Upper lobe of left lung (tissue), 6 donors: ENCODE data around the gene VPS9D1. TPM values are rescaled to one million over a fixed set of nuclear protein-coding genes. Genes with fewer than 3 reads are reported as not detected.
"Not testable (repeated sequence)": the region's sequence is repeated elsewhere in the genome, so short reads cannot be mapped to it uniquely, and the experiment has no call there.

ENCODE experiments used
- ATAC-seq, 2 donors: fragments of 200-7000 bp; cut with Tn5 transposase; one replicate each; pipeline ENCODE4 v1.9.1; 2022; ENCODE audit warnings: mild to moderate bottlenecking in 2 of 2, moderate library complexity in 2 of 2; ENCODE audit not compliant: low FRiP score in 2 of 2
- DNase-seq, 2 donors: peaks; one replicate each; pipeline ENCODE4 v3.0.0-alpha.2; 2019 to 2020
- H3K27ac ChIP-seq, 4 donors: fragments of 200-600 bp; sonication (generic); one replicate each; pipeline ENCODE4 v1.5.1; 2016 to 2019
- H3K27me3 ChIP-seq, 4 donors: fragments of 200-600 bp; sonication (generic); one replicate each; pipeline ENCODE4 v1.5.1; 2017 to 2019
- H3K36me3 ChIP-seq, 4 donors: fragments of 200-600 bp; sonication (generic); one replicate each; pipeline ENCODE4 v1.5.1; 2016 to 2019
- H3K4me1 ChIP-seq, 4 donors: fragments of 200-600 bp; sonication (generic); one replicate each; pipeline ENCODE4 v1.5.1; 2018 to 2019
- H3K4me3 ChIP-seq, 4 donors: fragments of 200-600 bp; sonication (generic); one replicate each; pipeline ENCODE4 v1.5.1; 2017 to 2019; ENCODE audit warnings: mild to moderate bottlenecking in 2 of 4, moderate library complexity in 1 of 4
- H3K9me3 ChIP-seq, 4 donors: fragments of 200-600 bp; sonication (generic); one replicate each; pipeline ENCODE4 v1.5.1; 2018 to 2019
- EP300 ChIP-seq, 4 donors: sonication (generic); formaldehyde crosslinking; IDR thresholded peaks; one replicate each; pipeline ENCODE4 v1.5.1; 2017; ENCODE audit warnings: antibody characterized with exemption in 4 of 4, control low read depth in 2 of 4
- POLR2A ChIP-seq, 4 donors: fragments of 450-650 bp; IDR thresholded peaks; one replicate each; pipeline ENCODE4 v1.5.1; 2016 to 2017; ENCODE audit warnings: antibody characterized with exemption in 4 of 4, mild to moderate bottlenecking in 2 of 4
- POLR2AphosphoS5 ChIP-seq, 2 donors: sonication (generic); formaldehyde crosslinking; IDR thresholded peaks; one replicate each; pipeline ENCODE4 v1.5.1; 2017; ENCODE audit warnings: antibody characterized with exemption in 2 of 2
- WGBS, 2 donors: methylation state at CpG; one replicate each; pipeline ENCODE4 v1.1.5; 2017 to 2018; 5-methylcytosine and 5-hydroxymethylcytosine counted together
- total RNA-seq, 6 donors: library from RNA; depleted of rRNA in 4 of 6; stranded (reverse); fragments of >200 nt in 4 of 6; gene quantifications; one replicate each; pipeline versions ENCODE4 v1.1.0 to v1.2.1, GENCODE V29; 2016 to 2021
- TF ChIP-seq, protein P1 (sequence below), 6 experiments: fragments of 450-650 bp in 4 of 6; fragments of 200-600 bp in 2 of 6; sonication (generic) in 2 of 6; IDR thresholded peaks; one replicate each; pipeline ENCODE4 v1.5.1; 2016 to 2019; ENCODE audit warnings: antibody characterized with exemption in 6 of 6
- donor health status: DM: no; HTN: no; CAD: no; lungs with moderate emphysema.
- donor health status: DM: no; HTN: yes; CAD: no; lungs with severe emphysema.

Gene VPS9D1
- total RNA-seq, 6 donors from 2014 or later, result 7.4 to 45.1 (median 20.2) TPM

DNA sequence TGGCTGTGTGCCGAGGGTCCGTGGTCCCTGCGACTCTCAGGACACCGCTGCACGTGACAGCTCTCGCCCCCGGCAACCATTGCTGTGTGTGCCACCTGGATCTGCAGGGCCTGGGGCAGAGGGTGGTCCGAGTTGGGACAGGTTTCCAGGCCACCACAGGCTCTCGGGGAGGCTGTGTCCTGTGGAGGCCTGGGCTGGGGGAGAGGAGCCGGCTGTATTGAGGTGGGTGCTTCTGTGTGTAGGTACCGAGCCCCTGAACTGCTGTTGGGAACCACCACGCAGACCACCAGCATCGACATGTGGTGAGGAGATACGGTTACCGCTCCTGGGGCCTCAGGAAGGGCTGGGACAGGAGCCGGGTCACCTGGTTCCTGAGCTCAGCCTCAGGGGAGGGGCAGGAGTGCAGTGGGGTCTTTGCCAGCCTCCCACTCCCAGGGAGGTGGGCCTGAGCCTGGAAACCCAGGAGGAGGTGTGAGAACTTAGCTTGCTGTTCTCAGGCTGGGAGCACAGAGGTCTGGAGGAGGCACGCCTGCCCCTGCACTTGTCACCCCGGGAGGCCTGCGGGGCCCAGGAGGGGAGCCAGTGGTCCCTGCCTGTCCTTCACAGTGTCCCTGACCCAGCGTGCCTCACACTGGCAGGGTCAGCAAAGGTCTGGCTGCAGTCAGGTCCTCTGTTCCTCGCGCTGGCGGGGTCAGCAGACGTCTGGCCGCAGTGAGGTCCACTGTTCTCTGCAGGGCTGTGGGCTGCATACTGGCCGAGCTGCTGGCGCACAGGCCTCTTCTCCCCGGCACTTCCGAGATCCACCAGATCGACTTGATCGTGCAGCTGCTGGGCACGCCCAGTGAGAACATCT lies 26.5 kb downstream of the VPS9D1 start:
- H3K27me3 ChIP-seq, result no peaks in the 10 kb centered on the region
- H3K27ac ChIP-seq, result no peak overlapping the region
- no peak overlapping the region for H3K4me3 ChIP-seq
- peaks cover 0 to 11% (median 0%) of the 10 kb centered on the region in 4 donors for H3K4me1 ChIP-seq
- H3K9me3 ChIP-seq, result no peaks in the 10 kb centered on the region
- peaks cover 5 to 83% (median 63%) of the 10 kb centered on the region in 4 donors for H3K36me3 ChIP-seq
- no peak for ATAC-seq
- 90 to 100% methylated on average over 9 to 29 of the region's 32 CpGs for WGBS, 2 donors
- TF ChIP-seq, protein P1, sequence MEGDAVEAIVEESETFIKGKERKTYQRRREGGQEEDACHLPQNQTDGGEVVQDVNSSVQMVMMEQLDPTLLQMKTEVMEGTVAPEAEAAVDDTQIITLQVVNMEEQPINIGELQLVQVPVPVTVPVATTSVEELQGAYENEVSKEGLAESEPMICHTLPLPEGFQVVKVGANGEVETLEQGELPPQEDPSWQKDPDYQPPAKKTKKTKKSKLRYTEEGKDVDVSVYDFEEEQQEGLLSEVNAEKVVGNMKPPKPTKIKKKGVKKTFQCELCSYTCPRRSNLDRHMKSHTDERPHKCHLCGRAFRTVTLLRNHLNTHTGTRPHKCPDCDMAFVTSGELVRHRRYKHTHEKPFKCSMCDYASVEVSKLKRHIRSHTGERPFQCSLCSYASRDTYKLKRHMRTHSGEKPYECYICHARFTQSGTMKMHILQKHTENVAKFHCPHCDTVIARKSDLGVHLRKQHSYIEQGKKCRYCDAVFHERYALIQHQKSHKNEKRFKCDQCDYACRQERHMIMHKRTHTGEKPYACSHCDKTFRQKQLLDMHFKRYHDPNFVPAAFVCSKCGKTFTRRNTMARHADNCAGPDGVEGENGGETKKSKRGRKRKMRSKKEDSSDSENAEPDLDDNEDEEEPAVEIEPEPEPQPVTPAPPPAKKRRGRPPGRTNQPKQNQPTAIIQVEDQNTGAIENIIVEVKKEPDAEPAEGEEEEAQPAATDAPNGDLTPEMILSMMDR (IDR thresholded peaks at IDR 0.05), result no peak
- TF ChIP-seq EP300 (IDR thresholded peaks at IDR 0.05) (no peak), POLR2AphosphoS5 (IDR thresholded peaks at IDR 0.05) (no peak), POLR2A (IDR thresholded peaks at IDR 0.05) (no peak)
- no peak for DNase-seq

DNA sequence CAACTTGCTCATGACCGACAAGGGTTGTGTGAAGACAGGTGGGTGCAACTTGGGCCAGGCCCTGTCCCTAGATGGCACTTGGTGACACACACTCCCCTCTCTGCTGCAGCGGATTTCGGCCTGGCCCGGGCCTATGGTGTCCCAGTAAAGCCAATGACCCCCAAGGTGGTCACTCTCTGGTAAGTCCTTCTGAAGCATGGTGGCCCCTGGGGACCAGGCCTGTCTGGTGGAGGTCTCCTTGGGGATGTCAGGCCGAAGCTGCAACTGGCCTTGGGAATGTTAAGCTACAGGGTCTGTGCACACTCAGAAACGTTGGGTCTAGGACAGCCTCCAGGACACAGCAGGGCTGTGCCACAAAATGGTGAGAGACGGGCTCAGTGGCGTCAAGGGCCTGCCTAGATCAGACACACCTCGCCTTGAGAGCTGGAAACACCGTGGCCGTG lies 27.4 kb downstream of the VPS9D1 start:
- Histone ChIP-seq H3K9me3 (no peaks in the 10 kb centered on the region), H3K4me1 (peaks cover 0 to 11% (median 0%) of the 10 kb centered on the region in 4 donors), H3K4me3 (no peak overlapping the region), H3K36me3 (peaks cover 5 to 83% (median 63%) of the 10 kb centered on the region in 4 donors), H3K27ac (no peak overlapping the region), H3K27me3 (no peaks in the 10 kb centered on the region)
- DNase-seq, result no peak
- no peak for TF ChIP-seq POLR2AphosphoS5 (IDR thresholded peaks at IDR 0.05)
- no peak for TF ChIP-seq POLR2A (IDR thresholded peaks at IDR 0.05)
- 91 to 92% methylated on average over 5 to 11 of the region's 11 CpGs for WGBS, 2 donors
- no peak for ATAC-seq

DNA sequence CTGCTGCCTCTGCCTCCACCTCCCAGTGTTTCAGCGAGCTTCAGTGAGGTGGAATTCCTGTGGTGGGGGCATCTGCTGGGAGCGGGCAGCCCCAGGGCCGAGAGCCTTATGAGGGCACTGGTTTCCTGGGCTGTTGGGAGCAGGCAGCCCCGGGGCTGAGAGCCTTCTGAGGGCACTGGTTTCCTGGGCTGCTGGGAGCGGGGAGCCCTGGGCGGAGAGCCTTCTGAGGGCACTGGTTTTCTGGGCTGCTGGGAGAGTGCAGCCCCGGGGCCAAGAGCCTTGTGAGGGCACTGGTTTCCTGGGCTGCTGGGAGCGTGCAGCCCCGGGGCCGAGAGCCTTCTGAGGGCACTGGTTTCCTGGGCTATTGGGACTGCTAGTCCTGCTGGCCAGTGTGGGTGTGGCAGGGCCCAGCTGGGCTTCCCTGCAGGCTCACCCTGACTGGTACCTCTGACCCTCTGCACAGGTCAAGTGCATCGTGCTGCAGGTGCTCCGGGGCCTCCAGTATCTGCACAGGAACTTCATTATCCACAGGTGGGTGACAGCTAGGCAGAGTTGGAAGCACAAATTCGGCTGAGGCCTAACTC lies 28.6 kb downstream of the VPS9D1 start:
- H3K4me3 ChIP-seq, result no peak overlapping the region
- no peaks in the 10 kb centered on the region for H3K27me3 ChIP-seq
- TF ChIP-seq EP300 (IDR thresholded peaks at IDR 0.05), result no peak
- TF ChIP-seq, protein P1 (IDR thresholded peaks at IDR 0.05), result no peak
- no peak for TF ChIP-seq POLR2AphosphoS5 (IDR thresholded peaks at IDR 0.05)
- no peak for TF ChIP-seq POLR2A (IDR thresholded peaks at IDR 0.05)
- no peak overlapping the region for H3K27ac ChIP-seq
- no peak for ATAC-seq
- DNase-seq, result no peak
- WGBS, 2 donors, result 92 to 97% methylated on average over 6 to 12 of the region's 13 CpGs
- peaks cover 7 to 23% (median 8%) of the 10 kb centered on the region in 4 donors for H3K4me1 ChIP-seq
- peaks cover 5 to 71% (median 53%) of the 10 kb centered on the region in 4 donors for H3K36me3 ChIP-seq
- no peaks in the 10 kb centered on the region for H3K9me3 ChIP-seq

DNA sequence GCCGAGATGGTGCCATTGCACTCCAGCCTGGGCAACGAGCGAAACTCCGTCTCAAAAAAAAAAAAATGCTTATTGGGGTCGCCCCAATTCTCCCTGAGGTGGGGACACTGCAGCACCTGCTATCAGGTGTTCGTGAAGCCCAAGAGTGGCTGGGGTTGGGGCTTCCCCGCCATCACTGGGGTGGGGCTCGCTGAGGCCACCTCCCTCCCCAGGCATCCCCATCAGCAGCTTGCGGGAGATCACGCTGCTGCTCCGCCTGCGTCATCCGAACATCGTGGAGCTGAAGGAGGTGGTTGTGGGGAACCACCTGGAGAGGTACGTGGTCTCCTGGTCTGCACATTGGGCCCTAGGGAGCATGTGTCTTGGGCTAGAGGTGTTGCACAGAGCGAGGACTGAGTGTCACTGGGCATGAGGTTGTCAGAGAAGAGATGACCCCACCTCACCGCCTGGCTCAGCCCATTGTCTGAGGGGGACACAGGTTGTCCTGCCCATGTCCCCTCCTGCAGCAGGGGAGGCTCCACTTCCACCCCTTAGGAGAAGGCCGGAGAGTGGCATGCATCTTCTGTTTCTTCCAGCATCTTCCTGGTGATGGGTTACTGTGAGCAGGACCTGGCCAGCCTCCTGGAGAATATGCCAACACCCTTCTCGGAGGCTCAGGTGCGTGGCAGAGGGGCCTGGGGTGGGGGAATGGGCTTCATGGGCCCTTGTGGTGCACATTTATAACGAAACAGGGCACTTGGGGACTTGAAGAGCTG lies 29.3 kb downstream of the VPS9D1 start:
- TF ChIP-seq EP300 (IDR thresholded peaks at IDR 0.05) (no peak), POLR2AphosphoS5 (IDR thresholded peaks at IDR 0.05) (no peak), POLR2A (IDR thresholded peaks at IDR 0.05) (no peak)
- WGBS, 2 donors, result 95 to 96% methylated on average over 19 to 21 of the region's 21 CpGs
- H3K9me3 ChIP-seq, result no peaks in the 10 kb centered on the region
- H3K4me1 ChIP-seq, result peaks cover 7 to 23% (median 9%) of the 10 kb centered on the region in 4 donors
- ATAC-seq, result no peak
- no peak overlapping the region for H3K27ac ChIP-seq
- no peak overlapping the region for H3K4me3 ChIP-seq
- DNase-seq, result no peak
- H3K36me3 ChIP-seq, result peaks cover 5 to 64% (median 50%) of the 10 kb centered on the region in 4 donors
- no peaks in the 10 kb centered on the region for H3K27me3 ChIP-seq

DNA sequence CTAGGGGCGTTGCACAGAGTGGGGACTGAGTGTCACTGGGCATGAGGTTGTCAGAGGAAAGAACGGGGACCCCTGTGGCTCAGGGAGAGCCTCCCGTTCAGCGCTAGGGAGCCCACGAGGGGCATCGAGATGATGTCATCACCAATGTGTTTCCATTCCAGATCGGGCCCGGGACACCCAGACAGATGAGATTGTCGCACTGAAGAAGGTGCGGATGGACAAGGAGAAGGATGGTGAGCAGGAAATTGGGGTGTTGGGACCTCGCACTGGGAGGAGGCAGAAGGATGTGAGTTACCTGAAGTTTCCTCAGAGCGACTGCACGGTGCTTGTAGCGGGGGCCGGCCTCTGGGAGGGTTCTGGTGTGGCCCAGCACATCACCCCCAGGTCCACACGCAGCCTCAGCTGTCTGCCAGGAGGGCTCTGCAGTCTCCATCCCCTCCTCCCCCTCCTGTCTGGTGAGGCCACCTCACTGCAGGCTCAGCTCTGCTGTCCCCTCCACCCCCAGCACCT lies 30.3 kb downstream of the VPS9D1 start:
- Histone ChIP-seq H3K27ac (no peak overlapping the region), H3K4me1 (peaks cover 10 to 20% (median 12%) of the 10 kb centered on the region in 4 donors), H3K27me3 (no peaks in the 10 kb centered on the region), H3K9me3 (no peaks in the 10 kb centered on the region), H3K4me3 (no peak overlapping the region), H3K36me3 (peaks cover 5 to 54% (median 47%) of the 10 kb centered on the region in 4 donors)
- no peak for TF ChIP-seq POLR2AphosphoS5 (IDR thresholded peaks at IDR 0.05)
- ATAC-seq (no peak), DNase-seq (no peak)
- 92% methylated on average over 16 of the region's 16 CpGs for WGBS, 2 donors

DNA sequence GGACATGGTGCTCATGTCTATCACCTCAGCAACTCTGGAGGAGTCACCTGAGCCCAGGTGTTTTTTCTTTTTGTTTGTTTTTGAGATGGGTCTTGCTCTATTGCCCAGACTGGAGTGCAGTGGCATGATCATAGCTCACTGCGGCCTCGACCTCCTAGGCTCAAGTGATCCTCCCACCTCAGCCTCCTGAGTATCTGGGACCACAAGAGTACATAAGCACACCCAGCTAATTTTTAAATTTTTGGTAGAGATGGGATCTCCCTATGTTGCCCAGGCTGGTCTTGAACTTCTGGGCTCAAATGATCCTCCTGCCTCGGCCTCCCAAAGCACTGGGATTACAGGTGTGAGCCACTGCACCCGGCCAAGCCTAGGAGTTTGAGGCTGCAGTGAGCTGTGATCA lies 31.1 kb downstream of the VPS9D1 start:
- peaks cover 5 to 46% (median 39%) of the 10 kb centered on the region in 4 donors for H3K36me3 ChIP-seq
- H3K27me3 ChIP-seq, DNase-seq, H3K27ac ChIP-seq, H3K9me3 ChIP-seq, ATAC-seq, H3K4me3 ChIP-seq: not testable (repeated sequence)
- 79 to 96% methylated on average over 4 of the region's 4 CpGs for WGBS, 2 donors
- H3K4me1 ChIP-seq, result peaks cover 10 to 20% (median 12%) of the 10 kb centered on the region in 4 donors
